ENCODE results near the gene KIAA0753.
A peak's percentile ranks its signal among the peaks of the same experiment; 100 is the strongest.

DNA sequence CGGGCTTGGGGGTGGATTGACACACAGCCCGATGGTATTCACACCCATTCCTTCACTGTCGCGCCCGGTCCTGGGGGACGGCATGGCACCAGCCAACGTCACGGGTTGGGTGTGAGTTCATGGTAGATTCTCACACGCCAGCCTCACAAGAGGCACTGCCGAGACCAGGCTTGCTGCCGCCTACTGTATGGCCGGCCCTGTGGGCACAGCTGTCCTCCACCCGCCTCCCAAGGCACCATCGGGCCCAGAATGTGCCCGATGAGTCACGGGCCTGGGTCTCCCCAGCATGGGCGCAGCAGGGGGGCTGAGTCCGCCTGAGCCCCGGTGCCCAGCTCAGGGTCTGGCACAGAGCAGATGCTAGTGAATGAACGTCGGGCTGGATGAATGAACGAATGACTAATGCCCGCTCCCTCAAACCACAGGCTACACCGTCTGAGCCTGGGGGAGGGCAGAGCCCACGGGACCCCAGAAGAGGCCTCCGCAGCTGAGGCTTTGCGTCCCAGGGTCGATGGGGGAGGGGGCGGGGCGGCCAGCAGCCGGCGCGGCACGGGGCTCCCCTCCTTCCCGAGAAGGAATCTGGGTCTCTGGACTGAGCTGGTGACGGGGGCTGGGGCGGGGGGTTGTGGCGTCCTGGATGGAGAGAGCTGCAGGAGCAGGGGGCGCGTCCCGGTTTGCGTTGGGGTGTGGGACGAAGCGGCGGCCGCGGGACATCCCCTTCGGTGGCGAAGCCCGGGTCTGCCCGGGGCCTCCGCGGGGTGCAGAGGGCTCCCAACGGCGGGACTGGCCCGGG lies 85.0 kb downstream of the KIAA0753 start:
- TF ChIP-seq EZH2phosphoT487 (IDR thresholded peaks at IDR 0.05; ENCODE audit: low read length) (0 out of 2 replicates have a peak, but pooled peaks have one; percentile 49), EZH2 (optimal IDR thresholded peaks at IDR 0.05; ENCODE audit: low read depth, low read length) (peak; percentile 91)
- TF ChIP-seq, protein P1, sequence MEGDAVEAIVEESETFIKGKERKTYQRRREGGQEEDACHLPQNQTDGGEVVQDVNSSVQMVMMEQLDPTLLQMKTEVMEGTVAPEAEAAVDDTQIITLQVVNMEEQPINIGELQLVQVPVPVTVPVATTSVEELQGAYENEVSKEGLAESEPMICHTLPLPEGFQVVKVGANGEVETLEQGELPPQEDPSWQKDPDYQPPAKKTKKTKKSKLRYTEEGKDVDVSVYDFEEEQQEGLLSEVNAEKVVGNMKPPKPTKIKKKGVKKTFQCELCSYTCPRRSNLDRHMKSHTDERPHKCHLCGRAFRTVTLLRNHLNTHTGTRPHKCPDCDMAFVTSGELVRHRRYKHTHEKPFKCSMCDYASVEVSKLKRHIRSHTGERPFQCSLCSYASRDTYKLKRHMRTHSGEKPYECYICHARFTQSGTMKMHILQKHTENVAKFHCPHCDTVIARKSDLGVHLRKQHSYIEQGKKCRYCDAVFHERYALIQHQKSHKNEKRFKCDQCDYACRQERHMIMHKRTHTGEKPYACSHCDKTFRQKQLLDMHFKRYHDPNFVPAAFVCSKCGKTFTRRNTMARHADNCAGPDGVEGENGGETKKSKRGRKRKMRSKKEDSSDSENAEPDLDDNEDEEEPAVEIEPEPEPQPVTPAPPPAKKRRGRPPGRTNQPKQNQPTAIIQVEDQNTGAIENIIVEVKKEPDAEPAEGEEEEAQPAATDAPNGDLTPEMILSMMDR (IDR thresholded peaks at IDR 0.05; ENCODE audit: low read length): no peak

Measured in MM.1S (cell line).